Amniotic stem cell (primary cell): ENCODE results near the gene EMD.

Experiments used
- DNase-seq: peaks from one replicate; lab custom pipeline; 2025; lab: John Stamatoyannopoulos, UW

EMD gene

GRCh38 chrX:154355094-154355775 is 23.9 kb upstream of the EMD start:
- no peak for DNase-seq

DNA sequence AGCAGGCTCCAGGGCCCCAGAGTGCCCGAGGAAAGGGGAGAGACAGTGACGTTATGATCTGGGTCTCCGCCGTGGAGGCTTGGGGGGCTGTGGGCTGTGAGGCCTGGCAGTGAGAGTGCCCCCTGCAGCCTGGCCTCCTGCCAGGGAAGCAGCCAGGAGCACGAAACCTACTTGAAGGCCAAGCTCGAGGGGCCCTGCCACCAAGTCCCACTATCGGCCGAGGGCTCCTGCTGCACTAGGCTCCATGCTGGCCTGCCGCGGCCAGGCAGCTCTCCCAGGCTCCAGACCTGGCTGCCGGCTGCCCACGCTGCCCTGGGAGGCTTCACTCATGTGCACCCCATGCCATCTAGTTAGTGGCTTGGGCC is 23.3 kb upstream of the EMD start:
- DNase-seq, result no peak

DNA sequence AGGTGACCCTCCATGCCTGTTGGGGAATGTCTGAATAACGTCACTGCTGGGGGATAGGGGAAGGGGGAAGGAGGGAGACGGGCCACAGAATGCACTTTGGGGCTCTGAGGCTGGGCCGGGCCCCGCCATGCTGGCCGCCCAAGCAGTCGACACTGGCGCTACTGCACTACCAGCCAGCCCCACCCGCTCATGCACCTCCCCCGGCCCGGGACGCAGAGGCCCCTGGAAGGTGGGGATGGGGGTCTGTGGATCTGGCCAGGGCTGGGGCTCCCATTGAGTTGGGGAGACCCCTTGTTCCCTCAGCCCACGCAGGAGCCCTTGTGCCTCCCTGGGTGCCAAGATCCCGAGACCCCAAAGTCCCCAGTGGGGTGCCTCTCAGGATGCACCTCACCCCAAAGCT is 22.5 kb upstream of the EMD start:
- DNase-seq, result no peak

- no peak for DNase-seq
These were observed 21.9 kb upstream of the EMD start for GRCh38 chrX:154357205-154357604.

DNA sequence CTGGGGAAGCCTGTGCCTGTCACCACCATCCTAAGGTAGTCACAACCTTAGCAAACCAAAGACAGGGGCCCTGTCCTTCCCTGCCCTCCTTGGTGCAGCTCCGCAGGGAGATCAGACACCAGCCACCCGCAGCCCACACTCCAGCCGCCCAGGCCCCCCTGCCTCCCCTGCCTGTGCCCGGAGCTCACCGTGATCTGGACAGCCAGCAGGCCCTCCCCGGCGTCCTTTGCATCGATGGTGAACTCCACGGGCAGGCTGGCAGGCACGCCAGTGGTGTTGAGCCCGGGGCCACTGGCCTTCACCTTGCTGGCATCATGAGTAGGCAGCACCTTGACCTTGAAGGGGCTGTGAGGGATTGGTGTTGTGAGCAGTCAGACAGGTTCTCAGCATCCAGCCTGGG is 21.1 kb upstream of the EMD start:
- DNase-seq, result no peak

DNA sequence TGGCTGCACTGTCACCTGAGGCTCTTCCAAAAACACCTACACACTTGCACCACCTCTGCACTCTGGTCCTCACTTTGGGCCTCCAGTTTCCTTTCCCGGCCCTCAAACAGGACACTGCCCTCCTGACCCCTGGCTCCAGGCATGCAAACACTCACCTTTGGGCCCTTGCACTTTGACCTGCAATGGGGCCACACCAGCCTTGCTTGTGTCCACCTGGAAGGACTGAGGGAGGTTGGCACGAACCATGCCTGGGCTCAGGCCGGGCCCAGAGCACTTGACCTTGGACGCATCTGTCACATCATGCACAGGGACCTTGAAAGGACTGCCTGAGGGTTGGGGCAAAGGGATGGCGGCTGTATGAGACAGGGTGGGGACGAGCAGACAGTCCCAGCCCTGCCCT is 20.3 kb upstream of the EMD start:
- DNase-seq, result no peak

DNA sequence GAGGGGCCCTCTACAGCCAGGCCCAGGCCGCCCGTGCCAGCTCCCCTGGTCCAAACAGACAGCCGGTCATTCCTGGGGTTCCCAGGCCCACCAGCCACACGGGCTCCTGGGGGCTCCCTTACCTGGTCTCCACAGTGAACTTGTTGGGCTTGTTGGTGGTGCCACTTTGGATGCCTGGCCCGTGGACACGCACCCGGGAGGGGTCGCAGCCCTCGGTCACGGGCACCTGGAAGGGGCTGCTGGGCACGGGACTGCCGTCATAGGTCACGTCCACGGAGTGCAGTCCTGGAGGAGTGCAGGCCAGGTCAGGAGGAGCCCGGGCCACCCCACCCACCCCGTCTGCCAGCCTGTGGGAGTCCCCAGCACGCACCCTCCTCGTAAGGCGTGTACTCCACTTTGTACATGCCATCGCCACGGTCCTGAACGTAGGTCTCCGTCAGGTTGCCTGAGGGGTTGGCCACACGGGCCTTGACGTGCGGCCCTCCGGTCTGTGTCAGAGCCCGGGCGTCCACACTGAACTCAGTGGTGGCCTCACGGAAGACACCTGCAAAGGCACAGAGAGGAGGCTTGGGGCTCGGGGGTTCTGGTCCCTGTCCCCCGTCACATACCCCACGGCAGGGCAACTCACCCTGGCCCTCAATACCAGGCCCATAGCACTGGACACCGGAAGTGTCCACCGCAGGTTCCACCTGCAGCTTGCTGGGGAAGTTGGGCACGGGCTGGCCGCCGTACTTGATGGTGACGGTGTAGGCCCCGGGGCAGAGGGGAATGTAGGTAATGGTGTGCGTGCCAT is 19.5 kb upstream of the EMD start:
- no peak for DNase-seq

GRCh38 chrX:154360155-154360713 is 18.9 kb upstream of the EMD start:
- no peak for DNase-seq

- no peak for DNase-seq
These were observed 16.9 kb upstream of the EMD start for GRCh38 chrX:154362085-154362742.

- no peak for DNase-seq
These were observed 15.2 kb upstream of the EMD start for GRCh38 chrX:154363706-154364439.

GRCh38 chrX:154365052-154365600 is 14.0 kb upstream of the EMD start:
- no peak for DNase-seq

GRCh38 chrX:154365997-154366665 is 13.0 kb upstream of the EMD start:
- no peak for DNase-seq

DNA sequence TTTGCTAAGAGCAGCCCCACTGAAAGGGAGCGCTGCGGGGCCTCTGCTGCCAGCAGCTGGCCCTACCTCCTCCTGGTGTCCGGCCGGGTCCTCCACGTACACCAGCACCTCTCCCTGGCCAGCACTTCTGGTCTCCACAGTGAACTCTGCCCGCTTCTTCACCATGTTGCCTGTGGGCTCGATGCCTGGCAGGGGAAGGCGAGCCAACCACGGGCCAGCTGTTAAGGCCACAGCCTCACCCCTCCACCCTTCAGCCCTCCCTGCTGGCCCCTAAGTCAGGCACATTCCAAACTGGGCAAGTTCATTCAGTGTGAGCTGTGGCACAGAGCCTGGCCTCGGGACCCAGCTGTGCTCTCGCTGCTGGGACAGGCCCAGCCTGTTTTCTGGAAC is 12.4 kb upstream of the EMD start:
- no peak for DNase-seq

GRCh38 chrX:154367474-154368308 is 11.4 kb upstream of the EMD start:
- DNase-seq, result no peak

DNA sequence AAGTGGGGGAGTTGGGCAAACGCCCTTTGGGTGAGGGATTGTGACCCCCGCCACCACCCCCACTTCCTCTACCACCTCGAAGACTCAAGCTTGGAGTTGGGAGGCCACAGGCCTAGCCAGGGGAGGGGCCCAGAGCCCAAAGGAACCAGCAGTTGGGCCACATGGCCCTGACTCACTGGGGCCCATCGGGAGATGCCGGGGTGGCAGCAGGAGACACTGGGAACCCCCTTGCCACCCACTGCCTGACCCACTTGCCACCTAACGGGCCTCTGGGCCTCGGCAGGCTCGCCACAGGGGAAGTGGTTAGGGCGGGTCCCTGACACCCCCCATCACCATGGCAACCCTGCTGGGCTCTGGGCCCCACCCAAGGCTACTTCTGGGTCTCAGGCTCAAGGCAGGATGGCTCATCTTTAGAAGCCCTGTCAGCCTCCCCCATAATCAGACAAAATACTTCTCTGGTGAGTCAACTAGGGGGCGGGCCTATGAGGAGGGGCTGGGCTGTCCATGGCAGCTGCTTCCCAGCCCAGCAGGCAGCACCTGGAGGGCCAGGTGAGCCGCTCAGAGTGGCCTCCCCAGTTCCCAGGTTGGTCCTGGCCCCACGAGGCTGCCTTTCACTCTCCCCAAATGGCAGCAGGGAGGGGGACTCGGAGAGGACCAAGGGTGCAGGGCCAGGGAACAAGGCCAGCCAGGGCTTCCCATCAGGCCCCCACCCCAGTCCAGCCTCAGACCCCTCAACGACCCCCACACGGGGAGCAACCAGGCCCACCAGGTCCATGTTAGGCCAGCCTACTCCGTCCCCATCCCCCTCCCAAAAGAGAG is 10.3 kb upstream of the EMD start:
- DNase-seq, result peak; percentile 68

DNA sequence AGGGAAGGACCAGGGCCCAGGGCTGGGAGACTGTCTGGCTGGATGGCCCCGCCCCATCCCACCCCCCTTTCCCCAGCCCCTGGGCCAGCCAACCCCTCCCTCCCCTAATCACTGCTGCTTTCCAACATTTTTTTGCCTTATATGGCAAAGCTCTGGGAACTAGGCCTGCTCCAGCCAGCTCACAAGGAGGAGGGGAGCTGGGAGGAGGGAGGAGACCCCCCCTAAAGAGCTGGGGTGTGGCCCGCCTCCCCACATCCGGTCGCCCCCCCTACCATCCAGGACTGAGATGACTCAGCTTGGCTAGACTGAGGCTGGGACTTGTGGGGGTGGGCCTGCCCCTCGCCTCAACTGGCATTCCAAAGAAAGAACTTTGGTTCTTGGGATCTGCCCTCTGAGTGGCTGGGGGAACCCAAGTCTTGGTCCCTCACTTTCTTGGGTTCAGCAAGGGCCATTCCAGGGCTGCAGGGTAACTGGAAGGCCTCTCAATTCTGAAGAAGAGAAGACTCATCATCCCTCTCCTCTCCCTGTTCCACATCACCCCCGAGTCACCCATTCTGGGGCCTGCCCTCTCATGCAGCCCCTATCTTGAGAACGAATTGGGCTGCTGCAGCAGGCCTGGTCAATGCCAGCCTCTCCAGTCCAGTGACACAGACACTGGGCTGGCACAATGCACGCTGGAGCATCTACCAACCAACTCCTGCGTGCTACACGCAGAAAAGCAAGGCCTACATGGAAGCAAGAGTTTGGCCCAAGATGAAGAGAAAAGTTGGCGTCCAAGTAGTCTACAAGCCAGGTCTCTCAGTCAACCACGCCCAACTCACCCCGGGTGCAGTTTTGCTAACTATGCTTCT is 9.4 kb upstream of the EMD start:
- peak; percentile 68 for DNase-seq

GRCh38 chrX:154370300-154371016 is 8.6 kb upstream of the EMD start:
- no peak for DNase-seq
